ENCODE results near the gene ZNF774. TPM values are rescaled to one million over a fixed set of nuclear protein-coding genes. Genes with fewer than 3 reads are reported as not detected.
"Not testable (repeated sequence)": the region's sequence is repeated elsewhere in the genome, so short reads cannot be mapped to it uniquely, and the experiment has no call there.

Gene ZNF774
- not detected for total RNA-seq

DNA sequence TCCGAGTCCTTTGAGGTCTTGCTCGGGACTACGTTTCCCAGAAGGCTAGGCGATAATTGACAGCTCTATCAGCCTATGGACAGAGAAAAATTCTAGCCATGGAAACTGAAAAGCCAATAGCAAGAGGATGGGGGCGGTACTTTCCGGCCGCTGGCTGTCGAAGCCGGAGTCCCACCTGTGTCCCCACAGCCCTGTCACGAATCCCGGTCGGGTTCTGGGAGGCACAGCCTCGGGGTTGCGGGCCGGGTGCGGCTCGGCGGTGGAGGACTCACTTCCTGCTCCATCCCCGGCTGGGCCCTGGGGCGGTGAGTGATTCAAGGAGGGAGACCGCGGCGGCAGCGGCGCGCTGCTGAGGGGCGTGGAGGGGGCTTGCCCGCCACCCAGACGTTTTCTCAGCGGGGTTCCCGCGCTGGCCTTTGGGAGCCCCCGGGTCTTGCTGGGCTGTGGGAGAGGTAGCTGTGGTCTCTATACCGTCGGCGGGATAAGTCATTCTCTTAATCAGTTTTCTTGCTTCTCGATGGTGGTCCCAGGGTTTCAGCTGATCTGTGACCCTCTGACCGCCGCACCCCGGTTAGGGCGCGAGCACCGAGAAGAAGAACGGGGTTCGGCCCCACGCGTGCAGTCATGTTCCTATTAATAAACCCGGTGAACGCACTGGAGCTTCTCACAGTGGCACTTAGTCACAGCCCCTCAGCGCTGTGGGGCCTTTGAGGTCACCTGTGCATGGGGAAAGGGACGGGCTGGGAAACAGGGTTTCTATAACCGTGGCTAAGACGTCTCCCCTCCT is at the start of gene ZNF774:
Gene ZNF774, plus strand, starts transcription at position 178 of the 787 bp plus-strand sequence. CDS start 2,377 bp downstream, outside the sequence.
- DNase-seq = peak; percentile 90

DNA sequence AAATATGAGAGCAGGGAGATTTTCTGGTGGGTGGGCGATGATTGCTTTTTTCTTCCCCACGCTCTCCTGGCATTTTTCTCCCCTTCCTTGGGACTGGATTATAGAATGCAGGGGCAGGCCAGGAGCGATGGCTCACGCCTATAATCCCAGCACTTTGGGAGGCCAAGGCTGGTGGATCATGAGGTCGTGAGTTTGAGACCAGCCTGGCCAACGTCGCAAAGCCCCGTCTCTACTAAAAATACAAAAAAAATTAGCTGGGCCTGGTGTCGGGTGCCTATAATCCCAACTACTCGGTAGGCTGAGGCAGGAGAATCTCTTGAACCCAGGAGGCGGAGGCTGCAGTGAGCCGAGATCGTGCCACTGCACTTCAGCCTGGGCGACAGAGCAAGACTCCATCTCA is 46.7 kb upstream of the ZNF774 start:
- not testable (repeated sequence) for DNase-seq

DNA sequence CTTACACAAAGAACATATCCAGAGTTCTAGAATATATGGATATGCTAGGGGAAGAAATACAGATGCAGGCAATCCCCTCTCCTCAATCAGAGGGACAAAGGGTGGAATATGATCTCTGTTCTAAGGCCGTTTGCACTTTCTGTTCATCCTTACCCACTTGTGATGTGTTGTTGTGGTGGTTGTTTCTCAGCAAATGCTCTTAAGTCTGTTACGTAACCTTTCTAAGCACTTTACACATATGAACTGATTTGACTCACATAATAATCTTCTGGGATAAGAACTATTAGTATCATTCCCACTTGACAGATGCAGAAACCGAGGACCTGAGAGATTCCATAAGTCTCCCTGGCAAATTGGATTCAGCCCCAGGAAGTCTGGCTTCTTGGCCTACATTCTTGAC is 46.2 kb upstream of the ZNF774 start:
- DNase-seq = no peak

DNA sequence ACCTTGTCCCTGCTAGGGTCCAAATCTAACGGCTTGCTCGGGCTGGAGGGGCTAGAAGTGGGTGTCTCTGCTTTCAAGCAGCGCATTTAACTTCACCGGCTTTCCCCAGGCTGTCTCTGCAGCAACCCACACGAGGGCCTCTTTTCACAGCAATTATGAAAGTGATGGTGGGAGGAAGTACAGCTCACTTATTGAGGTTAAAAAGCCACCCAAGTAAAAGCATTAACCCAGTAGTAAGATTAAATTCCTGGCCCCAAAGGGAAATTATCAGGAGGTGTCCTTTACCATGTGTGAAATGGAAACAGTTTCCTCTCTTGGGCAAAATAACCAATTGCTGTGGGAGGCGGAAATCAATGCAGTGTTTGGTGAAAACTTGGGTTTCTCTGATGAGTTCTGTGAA is 45.5 kb upstream of the ZNF774 start:
- no peak for DNase-seq

DNA sequence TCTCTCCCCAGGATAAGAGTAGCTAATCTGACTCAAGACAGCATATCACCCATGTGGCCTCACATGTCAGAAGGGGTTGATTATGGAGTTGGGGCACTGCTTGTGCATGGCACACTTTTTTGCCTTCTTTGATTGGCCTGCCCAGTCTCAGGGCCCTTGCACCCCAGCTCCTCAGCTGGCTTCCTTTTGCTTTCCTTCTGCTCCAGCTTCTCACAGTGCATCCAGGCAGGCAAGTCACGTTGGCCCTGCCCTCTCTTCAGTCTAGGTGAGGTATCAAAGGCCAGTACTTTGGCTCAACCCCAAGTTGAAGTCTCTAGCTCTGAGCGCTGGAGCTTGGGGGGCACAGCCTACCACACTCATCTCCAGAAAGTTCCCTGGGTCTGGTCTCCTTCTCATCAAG is 44.4 kb upstream of the ZNF774 start:
- DNase-seq = no peak

DNA sequence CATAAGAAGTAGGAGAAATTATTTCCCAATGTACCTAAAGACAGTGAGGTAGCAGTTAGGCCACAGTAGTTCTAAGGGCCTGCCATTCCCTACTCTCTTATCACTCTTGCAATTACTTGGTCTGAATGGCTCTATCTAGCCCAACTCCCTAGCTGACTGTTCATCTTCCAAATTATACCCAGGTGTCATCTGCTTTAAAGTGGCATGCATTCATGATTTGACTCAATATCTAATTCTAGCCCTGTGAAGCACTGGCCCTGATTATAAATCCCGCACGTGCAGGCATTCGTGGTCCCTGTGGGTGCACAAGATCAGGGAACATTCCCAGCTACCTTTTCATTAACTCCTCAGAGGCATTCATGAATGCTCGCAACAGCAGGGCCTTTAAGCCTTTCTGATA is 43.1 kb upstream of the ZNF774 start:
- no peak for DNase-seq

DNA sequence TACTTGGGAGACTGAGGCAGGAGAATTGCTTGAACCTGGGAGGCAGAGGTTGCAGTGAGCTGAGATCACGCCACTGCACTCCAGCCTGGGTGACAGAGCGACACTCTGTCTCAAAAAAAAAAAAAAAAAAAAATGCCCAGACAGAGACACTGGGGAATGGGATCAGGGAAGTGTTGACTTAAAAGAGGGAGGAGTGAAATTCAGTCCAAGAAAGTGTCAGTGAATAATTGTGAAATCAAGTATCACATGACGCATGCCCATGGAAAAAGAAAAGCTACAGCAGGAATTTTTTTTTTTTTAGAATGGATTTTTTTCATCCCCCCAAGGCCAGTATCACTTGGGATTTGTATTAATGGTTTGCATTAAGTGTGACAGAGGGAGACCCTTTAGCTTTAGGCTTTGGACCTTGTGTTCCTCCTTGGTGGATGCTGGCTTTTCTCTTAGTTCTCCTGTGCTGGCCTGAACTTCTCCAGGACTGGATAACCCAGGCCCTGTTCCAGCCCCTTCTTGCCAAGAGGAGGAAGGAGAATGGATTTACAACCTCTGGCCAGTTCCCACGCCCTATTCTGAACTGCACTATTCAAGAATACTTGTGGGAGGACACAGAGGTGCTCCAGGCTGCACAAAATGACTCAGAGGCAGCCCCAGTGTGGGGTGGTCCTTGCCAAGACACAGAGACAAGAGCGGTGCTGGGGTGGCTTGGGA is 36.7 kb upstream of the ZNF774 start:
- DNase-seq = no peak

DNA sequence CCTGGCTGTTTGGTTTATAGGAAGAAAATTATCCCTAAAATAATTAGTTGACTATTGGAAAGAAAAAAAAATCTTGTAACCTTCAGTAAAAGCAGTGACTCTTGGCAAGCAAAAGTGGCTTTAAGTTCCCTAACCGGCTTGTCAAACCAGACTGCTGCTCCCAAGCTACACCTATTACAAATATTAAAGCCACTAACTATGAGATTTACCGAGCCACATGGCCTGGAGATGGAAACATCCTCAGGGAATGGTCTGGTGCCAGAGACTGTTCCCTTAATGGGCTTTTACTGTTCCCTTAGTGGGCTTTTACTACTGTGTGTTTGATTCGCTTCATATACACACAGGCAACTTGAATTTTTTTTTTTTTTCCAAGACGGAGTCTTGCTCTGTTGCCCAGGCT is 35.9 kb upstream of the ZNF774 start:
- no peak for DNase-seq

DNA sequence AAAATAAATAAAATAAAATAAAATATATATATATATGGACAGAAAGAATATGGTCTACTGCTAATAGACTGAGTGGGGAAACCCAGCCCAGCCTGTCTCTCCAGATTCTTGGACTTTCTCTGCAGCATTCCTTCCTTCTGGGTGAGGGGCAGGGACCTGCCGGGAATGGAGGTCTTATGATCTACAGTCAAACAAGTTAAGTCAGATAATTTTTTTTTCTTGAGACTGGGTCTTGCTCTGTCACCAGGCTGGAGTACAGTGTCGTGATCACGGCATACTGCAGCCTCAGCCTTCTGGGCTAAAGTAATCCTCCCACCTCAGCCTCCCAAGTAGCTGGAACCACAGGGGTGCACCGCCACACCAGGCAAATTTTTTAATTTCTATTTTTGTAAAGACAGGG is 33.5 kb upstream of the ZNF774 start:
- DNase-seq = no peak

DNA sequence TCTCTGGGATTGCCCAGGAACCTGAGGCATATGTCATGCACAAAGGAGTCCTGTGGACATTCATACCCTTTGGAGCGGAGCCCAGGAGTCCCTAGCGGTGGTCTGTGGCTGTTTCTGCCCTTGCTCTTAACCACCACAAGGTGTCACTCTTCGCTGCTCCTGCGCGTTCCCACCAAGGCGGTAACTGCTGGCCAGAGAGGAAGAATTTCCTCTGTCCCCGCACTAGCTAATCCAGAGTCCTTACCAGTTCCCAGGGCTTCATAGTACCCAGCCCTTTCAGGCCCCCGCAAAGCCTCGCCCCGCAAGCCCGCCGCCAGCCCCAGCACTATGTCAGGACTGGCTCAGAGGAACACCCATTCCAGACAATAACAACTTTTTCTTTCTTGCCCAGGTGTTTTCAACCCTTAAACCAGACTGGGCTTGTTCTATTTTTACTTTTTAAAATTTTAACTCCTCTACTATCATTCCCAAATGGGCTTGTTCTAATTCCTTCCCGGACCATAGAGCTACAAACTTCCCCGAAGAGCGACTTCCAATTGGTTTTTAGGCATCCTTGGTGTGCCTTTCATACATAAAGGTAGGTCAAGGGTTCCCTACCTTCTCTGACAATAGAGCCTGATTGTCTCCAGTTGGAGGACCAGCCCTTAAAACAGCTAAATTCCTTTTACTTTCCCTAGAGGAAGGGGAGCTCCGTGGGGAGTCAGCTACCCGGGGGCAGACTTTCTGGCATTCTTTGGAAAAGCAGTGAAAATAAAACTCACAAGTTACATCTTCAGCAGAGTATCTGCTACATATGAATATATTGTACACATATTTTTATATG is 31.8 kb upstream of the ZNF774 start:
- peak; percentile 58 for DNase-seq

DNA sequence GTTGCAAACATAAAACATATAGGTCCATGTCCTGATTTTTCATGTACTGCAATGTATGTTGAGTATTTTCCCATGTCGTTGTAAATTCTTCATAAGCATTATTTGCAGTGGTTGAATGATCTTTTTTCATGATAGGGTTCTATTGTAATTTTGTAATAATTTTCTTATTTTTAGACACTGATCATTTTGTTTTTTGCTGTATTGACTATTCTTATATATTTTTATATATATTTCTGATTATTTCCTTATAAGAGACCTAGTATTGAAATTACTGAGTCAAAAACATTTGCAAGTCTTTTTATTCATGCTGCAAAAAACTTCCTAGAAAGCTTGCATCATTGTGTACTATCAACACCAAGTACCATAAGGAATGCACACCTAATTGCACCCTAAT is 31.2 kb upstream of the ZNF774 start:
- no peak for DNase-seq

DNA sequence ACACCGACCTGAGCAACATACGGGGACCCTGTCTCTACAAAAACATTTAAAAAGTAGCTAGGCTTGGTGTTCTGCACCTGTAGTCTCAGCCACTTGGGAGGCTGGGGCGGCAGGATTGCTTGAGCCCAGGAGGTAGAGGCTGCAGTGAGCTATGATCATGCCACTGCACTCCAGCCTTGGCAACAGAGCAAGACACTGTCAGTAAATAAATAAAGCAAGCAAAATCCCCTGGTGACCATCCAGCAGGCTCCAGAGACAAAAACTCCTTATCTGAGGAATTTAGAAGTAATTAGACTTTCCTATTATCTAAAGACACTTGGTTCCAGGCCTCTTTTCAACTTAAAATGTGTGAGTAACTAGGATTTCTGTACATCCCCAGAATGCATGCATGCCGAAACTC is 29.5 kb upstream of the ZNF774 start:
- DNase-seq = no peak

DNA sequence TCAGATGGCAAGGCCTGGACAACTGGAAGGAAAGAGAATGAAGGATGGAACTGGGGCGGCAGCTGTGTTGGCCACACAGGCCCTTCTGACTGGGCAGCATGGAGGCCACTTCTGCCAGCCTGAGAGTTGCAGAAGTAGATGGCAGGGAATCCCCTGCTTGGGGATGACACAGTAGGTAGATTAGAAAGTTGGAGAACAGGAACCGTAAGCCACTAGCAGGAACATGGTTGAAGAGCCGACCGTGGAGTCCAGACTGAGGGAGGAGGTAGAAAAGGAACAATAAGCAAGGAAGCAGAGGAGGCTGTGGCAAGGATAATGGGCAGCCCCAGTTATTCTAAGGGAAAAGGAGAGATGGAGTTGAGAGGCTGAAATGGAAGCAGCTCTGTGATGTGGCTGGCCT is 26.4 kb upstream of the ZNF774 start:
- DNase-seq = no peak

DNA sequence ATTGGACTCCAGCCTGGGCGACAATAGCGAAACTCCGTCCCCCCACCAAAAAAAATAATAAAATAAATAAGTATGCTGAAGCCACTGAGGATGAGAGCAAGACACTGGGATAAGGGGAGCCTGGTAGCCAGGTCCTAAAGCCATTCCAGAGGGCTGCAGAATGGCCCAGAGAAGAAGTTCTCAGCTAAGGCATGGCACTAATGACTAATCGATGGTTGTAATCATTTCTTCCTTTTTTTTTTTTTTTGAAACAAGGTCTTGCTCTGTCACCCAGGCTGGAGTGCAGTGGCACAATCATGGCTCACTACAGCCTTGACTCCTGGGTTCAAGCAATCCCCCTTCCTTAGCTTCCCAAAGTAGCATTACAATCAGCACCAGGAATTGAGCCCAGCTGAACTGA is 25.6 kb upstream of the ZNF774 start:
- no peak for DNase-seq

DNA sequence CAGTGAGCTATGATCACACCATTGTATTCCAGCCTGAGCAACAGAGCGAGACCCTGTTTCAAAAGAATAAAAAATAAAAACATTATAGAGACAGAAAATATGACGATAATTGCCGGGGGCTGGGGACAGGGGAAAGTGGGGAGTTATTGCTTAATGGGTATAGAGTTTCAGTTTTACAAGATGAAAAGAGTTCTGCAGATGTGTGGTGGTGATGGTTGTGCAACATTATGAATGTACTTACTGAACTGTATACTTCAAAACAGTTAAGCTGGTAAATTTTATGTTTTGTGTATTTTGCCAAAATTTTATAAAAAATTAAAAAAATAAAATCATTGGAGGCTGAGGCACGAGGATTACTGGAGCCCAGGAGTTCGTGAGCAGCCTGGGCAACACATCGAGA is 24.8 kb upstream of the ZNF774 start:
- no peak for DNase-seq

DNA sequence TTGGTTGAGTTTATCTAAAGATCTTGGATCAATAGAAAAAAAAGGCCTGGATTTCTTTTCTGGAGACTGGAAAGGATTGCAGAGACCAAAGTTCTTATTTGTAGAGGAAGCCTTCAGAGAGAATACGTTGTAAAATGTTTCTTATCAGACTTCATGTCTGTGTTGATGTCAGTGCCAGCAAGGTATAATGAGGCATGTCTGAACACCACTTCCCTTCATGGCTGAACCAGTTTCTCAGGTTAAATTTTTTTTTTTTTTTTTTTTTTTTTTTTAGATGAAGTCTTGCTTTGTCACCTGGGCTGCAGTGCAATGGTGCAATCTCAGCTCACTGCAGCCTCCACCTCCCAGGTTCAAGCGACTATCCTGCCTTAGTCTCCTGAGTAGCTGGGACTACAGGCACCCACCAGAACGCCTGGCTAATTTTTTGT is 17.8 kb upstream of the ZNF774 start:
- DNase-seq = no peak

DNA sequence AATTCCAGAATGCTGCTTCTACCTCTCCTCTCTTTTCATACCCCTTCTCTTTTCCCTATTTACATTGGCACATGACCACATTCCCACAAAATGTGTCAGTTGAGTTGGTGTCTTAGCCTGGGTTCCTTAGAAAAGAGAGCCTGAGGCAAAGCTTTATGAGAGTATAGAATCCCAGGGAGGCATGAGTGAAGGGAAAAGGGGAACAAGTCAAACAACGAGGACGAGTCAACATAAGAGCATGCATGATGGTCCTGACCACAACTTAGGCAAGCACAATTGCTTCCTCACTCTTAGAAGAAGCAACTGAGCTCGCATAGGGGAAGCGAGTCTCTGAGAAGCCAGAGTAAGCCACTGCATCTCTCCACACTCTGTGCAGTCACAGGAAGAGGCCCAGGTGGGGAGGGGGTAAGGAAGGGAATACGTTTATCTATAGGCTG is 15.4 kb upstream of the ZNF774 start:
- DNase-seq = no peak

DNA sequence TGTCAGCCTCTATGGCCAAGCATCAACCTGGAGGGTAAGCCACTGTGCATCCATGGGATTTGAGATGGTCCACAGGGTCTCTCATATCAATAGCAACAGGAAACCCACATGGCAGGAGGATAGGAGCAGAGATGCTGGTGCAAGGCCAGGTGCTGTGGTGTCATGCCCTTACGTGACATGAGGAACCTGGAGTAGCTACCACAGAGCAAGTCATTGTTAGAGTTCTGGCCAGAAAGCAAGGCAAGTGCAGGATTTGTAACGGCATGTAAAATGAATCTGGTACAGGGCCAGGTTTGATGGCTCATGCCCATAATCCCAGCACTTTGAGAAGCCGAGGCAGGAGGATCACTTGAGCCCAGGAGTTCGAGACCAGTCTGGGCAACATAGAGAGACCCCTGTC is 14.8 kb upstream of the ZNF774 start:
- DNase-seq = no peak

DNA sequence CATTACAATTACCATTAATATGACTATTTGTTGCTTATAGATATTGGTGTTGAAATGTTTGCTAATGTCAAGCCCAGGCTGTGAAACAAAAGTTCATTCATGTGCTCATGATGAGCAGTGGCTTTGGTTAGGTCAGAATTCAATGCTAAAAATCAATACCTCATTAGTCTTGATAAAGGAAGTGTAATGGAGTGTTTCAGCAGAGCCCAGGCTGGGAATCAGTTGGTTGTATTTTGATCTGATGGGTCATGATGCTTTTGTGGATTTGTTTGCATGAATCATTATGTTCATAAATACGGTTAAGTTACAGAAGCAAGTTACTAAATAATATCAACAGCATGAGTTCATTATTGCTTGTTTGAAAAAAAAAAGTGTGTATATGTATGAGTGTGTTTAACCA is 13.6 kb upstream of the ZNF774 start:
- no peak for DNase-seq

DNA sequence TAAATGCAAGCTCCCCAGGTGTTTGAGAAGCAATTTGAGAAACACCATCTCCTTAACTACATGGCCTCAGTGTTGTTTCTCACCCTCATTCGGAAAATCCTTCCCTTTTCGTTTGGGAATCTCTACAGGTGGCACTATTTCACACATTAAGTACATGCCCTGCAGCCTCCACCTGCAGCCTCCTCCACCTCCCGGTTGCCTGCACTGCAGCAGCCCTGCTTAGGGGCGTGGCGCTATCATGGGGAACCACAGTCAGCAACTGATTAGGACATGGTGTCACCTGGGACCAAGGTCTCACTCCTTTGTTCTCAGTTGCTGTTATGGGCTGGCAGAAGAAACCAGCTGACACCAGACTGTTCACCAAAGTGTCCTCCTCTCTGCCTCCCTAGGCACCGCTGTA is 11.7 kb upstream of the ZNF774 start:
- DNase-seq = no peak

DNA sequence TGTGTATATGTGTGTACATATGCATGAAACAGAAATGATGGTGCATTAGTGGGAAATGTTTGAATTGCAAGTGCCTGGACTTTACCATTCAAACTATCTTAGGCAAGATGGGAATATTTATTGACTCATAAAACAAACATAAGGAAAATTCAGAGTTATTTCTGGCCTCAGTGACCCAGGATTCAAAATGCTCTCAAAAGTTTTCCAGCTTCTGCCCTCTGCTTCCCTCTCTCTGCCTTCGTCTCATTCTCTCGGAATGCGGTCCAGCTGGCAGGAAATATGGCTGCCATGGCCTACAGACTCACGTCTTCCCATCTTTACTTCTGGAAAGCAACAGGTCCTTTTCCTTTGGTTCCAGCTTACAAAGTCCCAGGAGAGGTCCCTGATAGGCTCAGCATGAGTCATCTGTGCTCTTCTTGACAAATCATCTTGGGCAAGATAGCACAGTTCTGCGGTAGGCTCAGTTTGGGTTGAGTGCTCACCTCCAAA is 8.7 kb upstream of the ZNF774 start:
- DNase-seq = no peak

DNA sequence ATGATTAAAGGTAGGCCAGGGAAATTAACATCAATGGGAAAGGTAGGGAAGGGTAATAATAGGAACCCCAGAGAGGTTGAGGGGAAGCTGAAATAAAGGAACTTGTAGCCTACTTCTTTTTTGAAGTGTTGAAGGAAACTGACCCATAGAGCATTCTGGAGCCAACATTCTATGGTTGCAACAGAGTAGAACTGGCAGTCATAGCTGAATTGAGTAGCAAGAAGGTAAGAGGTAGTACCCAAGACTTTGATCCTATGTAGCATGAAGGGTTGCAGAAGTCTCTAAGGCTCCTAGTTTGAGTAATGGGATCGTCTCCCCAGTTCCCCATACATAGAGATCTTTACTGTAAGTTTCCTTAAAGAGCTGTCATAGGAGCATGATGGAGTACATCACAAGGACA is 7.4 kb upstream of the ZNF774 start:
- no peak for DNase-seq

DNA sequence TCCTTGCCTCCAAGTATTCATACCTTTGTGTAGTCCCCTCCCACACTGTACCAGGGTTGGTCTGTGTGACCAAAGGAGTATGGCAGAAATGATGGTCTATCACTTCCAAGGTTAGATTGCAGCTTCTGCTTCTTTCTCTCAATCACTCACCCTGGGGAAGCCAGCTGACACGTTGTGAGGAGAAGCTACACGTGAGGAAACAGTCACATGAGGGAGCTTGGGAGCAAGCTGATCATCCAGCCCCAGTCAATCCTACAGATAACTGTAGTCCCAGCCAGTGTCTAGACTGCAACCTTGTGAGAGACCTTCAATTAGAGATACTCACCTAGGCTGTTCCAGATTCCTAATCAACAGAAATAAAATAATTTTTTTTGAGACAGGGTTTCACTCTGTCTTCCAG is 6.2 kb upstream of the ZNF774 start:
- no peak for DNase-seq
